ENCODE results near the gene CDH13.

GRCh38 chr16:83318390-83318789 lies 691.6 kb downstream of the CDH13 start:
- TF ChIP-seq CTCF (IDR thresholded peaks at IDR 0.05) (no peak), POLR2A (IDR thresholded peaks at IDR 0.05) (no peak)

All from thyroid gland (tissue), 4 donors.